ENCODE measurements around the gene NBEAL1. TPM values are rescaled to one million over a fixed set of nuclear protein-coding genes. Genes with fewer than 3 reads are reported as not detected.
A peak's percentile ranks its signal among the peaks of the same experiment; 100 is the strongest.
"Not testable (repeated sequence)": the region's sequence is repeated elsewhere in the genome, so short reads cannot be mapped to it uniquely, and the experiment has no call there.

NBEAL1 gene
- 13.1 and 14.1 TPM in 2 replicates for total RNA-seq (2014; rRNA removed; shearing (Covaris generic))

GRCh38 chr2:203014456-203015199, at the start of gene NBEAL1:
TSS of gene NBEAL1 (plus strand) at chr2:203014875. CDS start at chr2:203016385, 1,510 bp downstream.
- DNase-seq (ENCODE audit: low spot score) = peak; percentile 98

DNA sequence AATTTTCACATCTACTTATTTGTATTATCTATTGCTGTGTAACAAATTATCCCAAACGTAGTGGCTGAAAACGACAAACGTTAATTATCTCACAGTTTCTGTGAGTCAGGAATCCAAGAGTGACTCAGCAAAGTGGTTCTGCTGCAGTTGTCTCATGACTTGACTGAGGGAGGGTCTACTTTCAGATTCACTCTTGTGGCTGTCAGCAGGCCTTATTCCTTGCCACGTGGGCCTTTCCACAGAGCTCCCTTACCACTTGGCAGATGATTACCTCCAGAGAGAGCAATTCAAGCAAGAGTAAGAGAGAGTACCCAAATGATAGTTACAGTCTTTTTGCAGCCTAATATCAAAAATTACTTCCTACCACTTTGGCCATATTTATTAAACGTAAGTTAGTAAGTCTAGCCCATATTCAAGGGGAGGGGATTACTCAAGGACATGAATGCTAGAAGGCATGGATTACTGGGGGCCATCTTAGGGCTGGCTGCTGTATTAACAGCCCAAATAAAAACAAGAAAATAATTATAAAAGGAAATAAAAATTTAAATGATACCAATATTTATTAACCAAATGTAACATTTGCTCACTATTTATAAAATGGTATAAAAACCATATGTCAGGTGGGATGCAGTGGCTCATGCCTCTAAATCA, 48.7 kb upstream of the NBEAL1 start:
- DNase-seq (ENCODE audit: low spot score) = no peak

GRCh38 chr2:202969404-202969803, 45.3 kb upstream of the NBEAL1 start:
- DNase-seq (ENCODE audit: low spot score) = not testable (repeated sequence)

GRCh38 chr2:202976809-202977208, 37.9 kb upstream of the NBEAL1 start:
- no peak for DNase-seq (ENCODE audit: low spot score)

- DNase-seq (ENCODE audit: low spot score) = no peak
Measured at GRCh38 chr2:202982779-202983491, 31.7 kb upstream of the NBEAL1 start.

GRCh38 chr2:202989749-202990148, 24.9 kb upstream of the NBEAL1 start:
- no peak for DNase-seq (ENCODE audit: low spot score)

- no peak for DNase-seq (ENCODE audit: low spot score)
Measured at GRCh38 chr2:202990501-202990900, 24.2 kb upstream of the NBEAL1 start.

GRCh38 chr2:202997113-202997512, 17.6 kb upstream of the NBEAL1 start:
- DNase-seq (ENCODE audit: low spot score) = not testable (repeated sequence)

- peak; percentile 4 for DNase-seq (ENCODE audit: low spot score)
Measured at GRCh38 chr2:203002054-203002821, 12.4 kb upstream of the NBEAL1 start.

- DNase-seq (ENCODE audit: low spot score) = no peak
Measured at GRCh38 chr2:203003716-203004115, 11.0 kb upstream of the NBEAL1 start.

GRCh38 chr2:203016716-203017115, 2.0 kb downstream of the NBEAL1 start:
- peak; percentile 26 for DNase-seq (ENCODE audit: low spot score)

- DNase-seq (ENCODE audit: low spot score) = peak; percentile 19
Measured at GRCh38 chr2:203018181-203018580, 3.5 kb downstream of the NBEAL1 start.

GRCh38 chr2:203019142-203019541, 4.5 kb downstream of the NBEAL1 start:
- peak; percentile 32 for DNase-seq (ENCODE audit: low spot score)

DNA sequence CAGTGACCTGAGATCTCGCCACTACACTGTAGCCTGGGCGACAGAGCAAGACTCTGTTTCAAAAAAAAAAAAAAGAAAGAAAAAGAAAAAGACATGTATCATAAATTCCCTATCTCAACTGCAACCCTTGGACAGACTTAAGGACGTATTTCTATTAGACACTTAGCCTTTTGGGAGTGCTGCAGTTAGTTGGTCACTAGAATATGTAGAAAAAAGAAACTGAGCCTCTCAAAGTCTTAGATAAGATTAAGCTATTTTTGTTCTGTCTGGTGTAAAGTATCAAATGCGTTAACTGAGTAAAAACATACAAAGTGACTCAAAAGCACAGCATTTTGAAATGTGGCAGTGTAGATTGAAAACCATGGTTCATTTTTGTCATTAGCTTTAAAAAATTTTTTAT, 7.3 kb downstream of the NBEAL1 start:
- DNase-seq (ENCODE audit: low spot score) = no peak

DNA sequence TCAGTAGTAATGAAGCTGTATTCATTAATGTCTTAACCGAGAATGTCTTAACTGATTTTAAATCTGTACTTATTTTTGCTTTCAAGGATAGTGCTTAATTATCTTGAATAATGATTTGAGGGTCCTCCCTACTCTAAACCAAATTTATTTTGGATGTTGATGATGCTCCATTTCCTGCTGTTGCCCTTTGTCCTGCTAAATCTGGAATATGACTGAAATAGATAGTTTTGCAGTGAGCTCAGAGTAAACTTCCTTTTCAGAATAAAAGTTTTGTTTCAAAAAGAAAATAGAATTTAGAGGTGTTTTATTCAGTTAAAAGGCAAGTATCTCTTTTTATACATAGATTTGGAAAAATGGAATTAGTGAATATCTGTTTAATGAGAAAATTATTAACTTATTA, 8.1 kb downstream of the NBEAL1 start:
- DNase-seq (ENCODE audit: low spot score) = no peak

GRCh38 chr2:203025592-203025991, 10.9 kb downstream of the NBEAL1 start:
- DNase-seq (ENCODE audit: low spot score) = no peak

GRCh38 chr2:203030545-203030944, 15.9 kb downstream of the NBEAL1 start:
- no peak for DNase-seq (ENCODE audit: low spot score)

- no peak for DNase-seq (ENCODE audit: low spot score)
Measured at GRCh38 chr2:203030991-203031390, 16.3 kb downstream of the NBEAL1 start.

DNA sequence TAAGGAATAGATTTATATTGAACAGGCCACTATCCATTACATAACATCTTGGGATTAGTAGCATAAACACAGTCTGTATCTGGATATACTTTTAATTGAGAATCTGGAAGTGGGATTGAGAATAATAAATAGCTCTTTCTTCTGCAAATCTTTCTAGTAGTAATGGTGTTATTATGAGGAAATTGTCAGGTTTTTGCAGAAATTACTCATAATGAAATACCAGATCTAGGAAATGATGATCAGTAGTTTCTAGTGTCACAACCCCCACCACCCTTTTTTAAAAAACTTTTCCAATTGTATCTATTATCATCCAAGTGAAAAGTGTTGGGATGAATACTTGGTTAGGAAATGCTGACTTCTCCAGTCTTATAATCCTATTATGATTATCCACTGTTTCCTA, 18.7 kb downstream of the NBEAL1 start:
- no peak for DNase-seq (ENCODE audit: low spot score)

- no peak for DNase-seq (ENCODE audit: low spot score)
Measured at GRCh38 chr2:203035879-203036470, 21.3 kb downstream of the NBEAL1 start.

GRCh38 chr2:203037026-203037425, 22.4 kb downstream of the NBEAL1 start:
- no peak for DNase-seq (ENCODE audit: low spot score)
